Stimulated activated naive CD8-positive, alpha-beta T cell treated with anti-CD3 and anti-CD28 coated beads, Interleukin-15, amount 100 ng/mL, for 72 hours (primary cell): ENCODE data around the gene TCERG1L.
"Not testable (repeated sequence)": the region's sequence is repeated elsewhere in the genome, so short reads cannot be mapped to it uniquely, and the experiment has no call there.

Experiments
- ATAC-seq: fragments of 150-1000 bp; cut with Tn5 transposase; 2 replicates; pipeline ENCODE4 v1.10.0; 2021; ENCODE audit warnings: mild to moderate bottlenecking, moderate library complexity
- DNase-seq, 2 donors: peaks; one replicate each; pipeline ENCODE4 v3.0.0; 2021 to 2022
- H3K27ac Mint-ChIP-seq, 2 donors: one replicate each; pipeline ENCODE4 v1.8.0; 2022; ENCODE audit warnings: mild to moderate bottlenecking in 2 of 2, mixed read lengths in 2 of 2, moderate library complexity in 2 of 2
- H3K27me3 Mint-ChIP-seq: one replicate; pipeline ENCODE4 v1.8.0; 2022; ENCODE audit warnings: mixed read lengths
- H3K4me1 Mint-ChIP-seq: one replicate; pipeline ENCODE4 v1.8.0; 2022; ENCODE audit warnings: mild to moderate bottlenecking, mixed read lengths
- H3K4me3 Mint-ChIP-seq, 2 donors: one replicate each; pipeline ENCODE4 v1.8.0; 2022; ENCODE audit warnings: mild to moderate bottlenecking in 2 of 2, mixed read lengths in 2 of 2, moderate library complexity in 1 of 2
- H3K9me3 Mint-ChIP-seq, 2 donors: one replicate each; pipeline ENCODE4 v1.8.0; 2022; ENCODE audit warnings: mixed read lengths in 2 of 2

The TCERG1L gene

DNA sequence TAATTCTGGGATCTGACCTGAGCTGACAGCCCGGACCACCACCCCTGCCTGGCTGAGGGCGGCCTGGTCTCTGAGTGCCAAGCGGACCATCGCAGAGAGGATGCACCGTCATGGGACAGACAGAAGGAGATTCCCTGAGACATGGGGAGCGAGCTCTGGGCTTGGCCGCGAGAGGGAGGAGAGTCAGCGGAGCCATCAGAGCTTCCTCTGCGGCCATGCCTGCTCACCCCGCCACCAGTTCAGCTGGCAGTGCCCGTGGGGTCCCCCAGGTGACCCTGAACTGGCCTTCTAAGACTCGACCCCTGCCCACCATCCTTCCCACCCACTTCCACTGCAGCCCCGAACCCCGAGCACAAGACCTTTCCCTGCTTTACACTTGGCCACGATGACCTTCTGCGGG lies 152.8 kb downstream of the TCERG1L start:
- H3K4me1 Mint-ChIP-seq, result no peaks in the 10 kb centered on the region
- peaks cover 13% of the 10 kb centered on the region for H3K27me3 Mint-ChIP-seq
- no peaks in the 10 kb centered on the region for H3K9me3 Mint-ChIP-seq
- no peak overlapping the region for H3K27ac Mint-ChIP-seq
- H3K4me3 Mint-ChIP-seq, result no peak overlapping the region
- ATAC-seq (no peak), DNase-seq (no peak)

DNA sequence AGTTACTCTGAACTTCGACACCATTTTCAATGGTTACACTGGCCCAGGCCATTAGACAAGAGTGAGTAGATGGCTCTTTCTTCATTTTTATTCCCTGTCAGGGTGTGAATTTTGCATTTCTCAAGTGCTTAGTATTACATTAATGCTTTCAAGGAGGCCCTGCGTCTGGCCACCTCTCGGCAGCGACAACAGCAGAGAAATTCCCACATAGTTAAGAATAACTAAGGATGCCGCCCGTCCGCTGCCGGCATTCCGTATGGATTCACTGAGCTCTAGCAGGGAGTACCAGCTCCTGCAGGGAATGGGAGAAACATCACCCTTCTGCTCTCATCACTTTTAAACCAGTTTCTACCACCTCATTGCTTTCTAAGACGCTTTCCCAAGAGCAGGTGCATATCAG lies 153.6 kb downstream of the TCERG1L start:
- no peak for DNase-seq
- Mint-ChIP-seq H3K27me3 (peaks cover 9% of the 10 kb centered on the region), H3K9me3 (peaks cover 1 to 3% of the 10 kb centered on the region in 2 donors), H3K4me3 (no peak overlapping the region), H3K4me1 (no peaks in the 10 kb centered on the region), H3K27ac (no peak overlapping the region)
- ATAC-seq, result no peak

DNA sequence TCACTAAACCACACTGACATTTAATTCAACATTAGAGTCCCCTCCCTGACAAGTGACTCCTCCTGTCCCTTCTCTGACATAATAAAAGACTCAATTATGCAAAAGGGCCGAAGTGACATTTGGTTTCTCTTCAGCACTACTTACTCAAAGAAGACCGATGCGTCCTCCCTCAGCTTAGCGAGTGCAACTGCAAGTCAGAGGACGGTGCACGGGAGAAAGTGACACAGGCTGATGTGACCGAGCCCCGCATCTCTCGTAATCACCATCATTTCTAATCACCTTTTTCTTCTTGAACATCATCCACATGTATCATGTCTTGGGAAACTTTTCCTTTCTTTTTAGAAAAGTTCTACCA lies 155.7 kb downstream of the TCERG1L start:
- DNase-seq, result no peak
- Mint-ChIP-seq H3K27ac (no peak overlapping the region), H3K9me3 (peaks cover 10 to 22% of the 10 kb centered on the region in 2 donors), H3K4me3 (no peak overlapping the region), H3K4me1 (no peaks in the 10 kb centered on the region), H3K27me3 (peaks cover 8% of the 10 kb centered on the region)
- no peak for ATAC-seq

DNA sequence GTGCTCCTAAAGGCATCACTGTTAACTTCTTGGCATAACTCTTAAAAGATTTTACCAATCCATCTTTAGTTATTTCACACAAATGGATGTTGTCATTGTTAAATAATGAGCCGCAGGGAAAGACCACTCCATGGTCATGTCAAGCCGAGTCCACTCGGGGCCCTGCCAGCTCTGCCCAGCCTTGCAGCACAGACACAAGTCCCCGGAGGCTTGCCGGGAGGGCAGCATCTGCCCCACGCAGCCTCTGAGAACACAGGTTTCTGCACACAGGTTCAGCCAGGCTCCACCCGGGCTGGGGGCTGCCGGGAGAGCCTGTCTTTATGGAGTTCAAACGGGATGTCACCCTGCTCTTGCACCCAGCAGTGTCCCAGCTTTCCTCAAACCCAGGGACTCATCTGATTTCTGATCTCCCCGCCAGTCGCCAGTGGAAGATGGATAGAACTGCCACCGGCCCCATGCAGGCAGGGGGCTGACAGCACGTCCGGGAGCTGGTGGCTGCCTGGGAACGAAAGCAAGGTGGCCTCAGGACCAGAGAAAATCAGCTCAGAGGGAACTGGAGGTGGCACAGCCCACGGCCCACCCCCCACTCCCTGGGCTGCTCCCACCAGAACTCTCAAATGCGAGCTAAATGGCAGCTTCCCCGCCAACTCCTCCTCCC lies 156.2 kb downstream of the TCERG1L start:
- no peak for ATAC-seq
- no peaks in the 10 kb centered on the region for H3K4me1 Mint-ChIP-seq
- no peak for DNase-seq
- no peak overlapping the region for H3K27ac Mint-ChIP-seq
- peaks cover 8% of the 10 kb centered on the region for H3K27me3 Mint-ChIP-seq
- peaks cover 10 to 27% of the 10 kb centered on the region in 2 donors for H3K9me3 Mint-ChIP-seq
- H3K4me3 Mint-ChIP-seq, result no peak overlapping the region

DNA sequence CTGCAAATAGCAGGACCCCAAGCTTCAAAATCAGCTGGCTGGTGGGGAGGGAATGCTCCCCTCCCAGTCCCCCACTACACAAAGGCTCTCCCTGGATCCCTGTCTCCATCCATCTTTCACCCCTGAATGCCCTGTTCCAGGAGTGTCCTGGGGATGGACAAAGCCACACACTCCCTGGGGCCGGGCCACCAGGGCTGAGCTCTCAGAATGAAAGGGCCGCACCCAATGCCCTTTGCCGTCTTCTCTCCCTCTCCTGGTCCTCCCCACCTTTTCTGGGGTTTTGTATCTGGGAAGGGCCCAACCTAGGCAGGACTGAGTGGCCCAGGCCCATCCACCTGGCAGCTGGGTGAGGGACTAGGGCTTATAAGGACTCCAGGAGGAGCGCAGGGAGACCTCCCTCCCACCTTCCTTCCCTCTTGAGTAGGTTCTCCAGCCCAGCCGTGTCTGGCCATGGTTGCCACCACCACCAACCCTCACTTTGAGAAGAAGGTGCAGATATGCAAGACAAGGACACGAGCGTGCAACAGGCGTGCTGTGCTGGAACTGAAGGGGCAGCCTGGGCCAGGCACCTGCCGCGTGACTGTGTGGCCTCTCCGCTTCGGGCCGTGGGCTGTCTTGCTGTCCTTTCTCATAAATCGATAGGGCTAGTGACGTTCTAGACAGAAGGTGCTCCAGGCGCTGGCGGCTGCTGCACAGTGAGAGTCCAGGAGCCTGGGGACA lies 157.1 kb downstream of the TCERG1L start:
- Mint-ChIP-seq H3K4me1 (no peaks in the 10 kb centered on the region), H3K4me3 (no peak overlapping the region), H3K9me3 (peaks cover 10 to 27% of the 10 kb centered on the region in 2 donors), H3K27ac (no peak overlapping the region), H3K27me3 (peaks cover 8% of the 10 kb centered on the region)
- no peak for ATAC-seq
- no peak for DNase-seq

DNA sequence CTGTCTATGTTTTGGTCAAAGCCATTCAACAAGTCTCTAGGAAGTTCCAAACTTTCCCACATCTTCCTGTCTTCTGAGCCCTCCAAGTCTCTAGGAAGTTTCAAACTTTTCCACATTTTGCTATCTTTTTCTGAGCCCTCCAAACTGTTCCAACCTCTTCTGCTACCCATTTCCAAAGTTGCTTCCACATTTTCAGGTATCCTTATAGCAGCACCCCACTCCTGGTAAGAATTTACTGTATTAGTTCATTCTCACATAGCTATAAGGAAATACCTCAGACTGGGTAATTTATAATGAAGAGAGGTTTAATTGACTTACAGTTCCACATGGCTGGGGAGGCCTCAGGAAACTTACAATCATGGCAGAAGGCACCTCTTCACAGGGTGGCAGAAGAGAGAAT lies 159.1 kb downstream of the TCERG1L start:
- not testable (repeated sequence) for ATAC-seq, H3K4me1 Mint-ChIP-seq, H3K27me3 Mint-ChIP-seq, DNase-seq, H3K27ac Mint-ChIP-seq, H3K4me3 Mint-ChIP-seq
- H3K9me3 Mint-ChIP-seq, result peaks cover 10 to 27% of the 10 kb centered on the region in 2 donors

DNA sequence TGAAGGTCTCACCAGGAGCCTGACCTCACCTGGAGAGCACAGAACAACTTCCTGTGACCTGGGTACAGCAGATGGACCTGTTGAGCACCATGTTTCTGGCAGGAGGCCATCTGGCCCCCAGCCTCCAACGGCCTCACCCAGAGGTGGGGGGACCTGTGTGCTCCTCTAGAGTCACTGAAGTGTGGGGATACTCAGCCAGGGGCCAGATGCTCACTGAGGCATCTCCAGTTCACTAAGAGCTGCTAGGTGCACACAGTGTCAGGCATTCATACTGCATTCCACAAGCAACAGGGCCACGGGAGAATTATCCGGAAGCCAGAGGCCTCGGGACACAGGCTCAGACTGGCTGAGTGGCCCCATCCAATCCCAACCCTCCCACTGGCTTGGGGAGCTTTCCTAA lies 161.4 kb downstream of the TCERG1L start:
- ATAC-seq (no peak), DNase-seq (no peak)
- Mint-ChIP-seq H3K27ac (no peak overlapping the region), H3K4me1 (no peaks in the 10 kb centered on the region), H3K4me3 (no peak overlapping the region), H3K27me3 (no peaks in the 10 kb centered on the region), H3K9me3 (peaks cover 10 to 27% of the 10 kb centered on the region in 2 donors)

DNA sequence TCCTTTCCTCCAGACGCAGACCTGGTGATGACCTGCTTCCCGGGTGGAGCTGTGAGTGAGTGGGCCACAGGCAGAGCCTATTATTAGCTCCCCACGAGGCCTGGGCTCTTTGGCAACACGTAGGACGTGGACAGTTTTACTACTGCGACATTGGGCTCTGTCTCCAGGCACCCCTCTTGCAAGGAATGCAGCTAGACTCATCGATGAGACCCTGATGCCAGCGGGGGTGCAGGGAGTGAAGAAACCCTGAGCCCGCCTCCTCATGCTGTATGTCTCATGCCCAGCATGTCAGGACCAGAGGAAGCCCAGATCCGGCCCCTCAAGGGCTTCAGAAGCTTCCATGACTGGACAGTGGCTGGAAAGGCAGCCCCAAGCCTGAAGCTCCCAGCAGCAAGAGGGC lies 161.9 kb downstream of the TCERG1L start:
- no peaks in the 10 kb centered on the region for H3K27me3 Mint-ChIP-seq
- peaks cover 10 to 27% of the 10 kb centered on the region in 2 donors for H3K9me3 Mint-ChIP-seq
- no peaks in the 10 kb centered on the region for H3K4me1 Mint-ChIP-seq
- no peak for DNase-seq
- no peak overlapping the region for H3K4me3 Mint-ChIP-seq
- H3K27ac Mint-ChIP-seq, result no peak overlapping the region
- ATAC-seq, result no peak

DNA sequence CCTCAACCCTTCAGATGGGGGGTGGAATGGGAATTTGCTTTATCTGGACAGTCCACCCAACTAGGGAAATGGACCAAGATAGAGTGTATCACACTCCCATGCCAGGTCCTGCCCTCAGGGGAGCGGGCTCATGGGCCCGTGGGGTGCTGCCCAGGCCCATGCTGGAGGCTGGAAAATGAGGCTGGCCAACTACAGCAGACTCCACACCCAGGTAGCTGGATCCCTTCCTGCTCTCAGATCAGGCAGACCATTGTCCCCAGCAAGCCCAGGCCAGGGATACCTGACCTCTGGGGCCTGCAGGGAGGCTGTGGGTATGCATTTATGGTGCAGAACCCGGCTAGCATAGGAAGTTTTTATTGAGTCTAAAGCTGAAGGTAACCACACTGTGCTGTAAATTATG lies 162.4 kb downstream of the TCERG1L start:
- Mint-ChIP-seq H3K27me3 (no peaks in the 10 kb centered on the region), H3K9me3 (peaks cover 10 to 27% of the 10 kb centered on the region in 2 donors), H3K4me1 (no peaks in the 10 kb centered on the region), H3K27ac (no peak overlapping the region), H3K4me3 (no peak overlapping the region)
- no peak for DNase-seq
- no peak for ATAC-seq

DNA sequence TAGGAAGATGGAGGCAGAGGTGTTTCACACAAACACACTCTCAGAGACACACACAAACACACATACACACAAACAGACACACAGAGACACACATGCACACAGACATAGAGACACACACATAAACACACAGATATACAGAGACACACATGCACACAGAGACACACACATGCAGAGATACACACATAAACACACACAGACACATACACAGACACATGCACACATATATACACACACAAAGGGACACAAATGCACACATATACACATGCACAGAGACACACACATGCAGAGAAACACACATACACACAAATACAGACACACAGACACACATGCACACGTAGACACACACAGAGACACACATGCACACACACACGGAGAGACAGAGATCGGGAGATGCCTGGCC lies 163.3 kb downstream of the TCERG1L start:
- DNase-seq, result no peak
- no peak overlapping the region for H3K27ac Mint-ChIP-seq
- peaks cover 10 to 27% of the 10 kb centered on the region in 2 donors for H3K9me3 Mint-ChIP-seq
- no peaks in the 10 kb centered on the region for H3K4me1 Mint-ChIP-seq
- no peaks in the 10 kb centered on the region for H3K27me3 Mint-ChIP-seq
- ATAC-seq, result no peak
- H3K4me3 Mint-ChIP-seq, result no peak overlapping the region

DNA sequence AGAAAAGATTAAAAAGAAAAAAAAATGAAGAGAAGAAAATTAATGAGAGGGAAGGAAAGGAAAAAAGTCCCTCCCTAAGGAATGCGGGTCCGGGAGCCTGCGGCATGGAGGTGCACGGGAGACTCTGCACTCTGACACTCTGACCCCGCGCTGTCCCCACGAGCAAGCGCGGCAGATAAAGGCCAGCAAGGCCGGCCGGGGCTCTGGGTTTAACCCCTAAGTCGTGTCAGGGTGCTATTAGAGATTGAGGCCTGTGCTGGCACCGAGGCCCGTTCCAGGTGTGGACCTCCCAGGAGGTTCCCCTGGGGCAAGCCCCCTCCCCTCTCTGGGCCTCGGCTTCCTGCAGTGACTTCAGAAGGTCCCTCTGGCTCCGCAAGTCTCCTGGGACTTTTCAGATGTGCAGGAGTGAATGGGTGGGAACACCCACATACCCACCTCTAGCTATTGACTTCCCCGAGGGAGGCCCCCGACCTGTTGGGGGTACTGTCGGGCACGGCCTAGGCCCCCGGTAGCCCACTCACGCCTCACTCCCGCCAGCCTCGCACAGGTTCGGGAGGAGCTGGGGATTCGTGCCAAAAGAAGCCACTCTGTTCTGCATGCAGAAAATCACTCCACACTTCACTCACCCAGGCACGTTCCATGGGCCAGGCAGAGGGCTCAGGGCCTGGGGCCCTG lies 164.1 kb downstream of the TCERG1L start:
- Mint-ChIP-seq H3K27me3 (no peaks in the 10 kb centered on the region), H3K4me1 (no peaks in the 10 kb centered on the region), H3K9me3 (peaks cover 4 to 19% of the 10 kb centered on the region in 2 donors), H3K27ac (peak overlapping the region in 1 of 2 donors; percentile 57), H3K4me3 (no peak overlapping the region)
- no peak for DNase-seq
- peak; percentile 28 for ATAC-seq

DNA sequence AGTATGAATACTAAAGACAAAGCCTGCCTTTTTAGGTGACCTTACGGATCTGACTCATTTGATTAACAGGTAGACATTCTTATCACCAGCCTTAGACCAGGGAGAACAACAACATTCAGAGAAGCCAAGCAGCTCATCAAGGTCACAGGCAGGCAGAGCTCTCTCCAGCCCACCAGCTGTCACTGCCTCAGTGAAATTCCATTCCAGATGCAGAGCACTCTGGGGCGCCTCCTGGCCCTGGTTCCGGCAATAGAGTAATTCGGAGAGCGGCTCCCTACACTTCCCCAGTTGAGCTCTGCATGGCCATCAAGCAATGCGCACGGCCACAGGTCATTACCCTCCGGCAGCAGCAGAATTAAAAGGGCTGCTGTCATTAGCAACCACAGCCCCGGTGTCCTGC lies 164.7 kb downstream of the TCERG1L start:
- no peaks in the 10 kb centered on the region for H3K4me1 Mint-ChIP-seq
- DNase-seq, result no peak
- H3K4me3 Mint-ChIP-seq, result no peak overlapping the region
- no peak overlapping the region for H3K27ac Mint-ChIP-seq
- peaks cover 0 to 13% of the 10 kb centered on the region in 2 donors for H3K9me3 Mint-ChIP-seq
- H3K27me3 Mint-ChIP-seq, result no peaks in the 10 kb centered on the region
- no peak for ATAC-seq

DNA sequence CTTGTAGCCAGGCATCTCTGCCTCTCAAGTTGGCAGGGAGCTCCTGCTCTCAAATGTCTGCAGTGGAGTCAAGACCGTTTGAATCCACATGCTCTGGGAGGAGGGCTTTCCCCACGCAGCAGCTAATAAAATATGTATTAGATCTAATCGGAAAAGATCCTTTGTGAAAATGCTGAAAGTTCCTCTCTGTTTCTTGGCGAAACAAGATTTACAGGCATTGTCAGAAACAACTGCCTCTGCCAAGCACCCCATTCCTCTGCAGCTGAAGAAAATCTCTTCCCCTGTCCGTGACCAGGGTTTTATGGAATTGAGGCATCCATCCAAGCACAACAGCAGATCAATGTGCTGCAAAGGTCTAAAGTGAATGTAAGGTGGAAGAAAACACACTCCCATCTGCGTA lies 165.8 kb downstream of the TCERG1L start:
- no peak overlapping the region for H3K27ac Mint-ChIP-seq
- no peak for DNase-seq
- peaks cover 0 to 4% of the 10 kb centered on the region in 2 donors for H3K9me3 Mint-ChIP-seq
- no peak overlapping the region for H3K4me3 Mint-ChIP-seq
- no peaks in the 10 kb centered on the region for H3K27me3 Mint-ChIP-seq
- no peak for ATAC-seq
- no peaks in the 10 kb centered on the region for H3K4me1 Mint-ChIP-seq

DNA sequence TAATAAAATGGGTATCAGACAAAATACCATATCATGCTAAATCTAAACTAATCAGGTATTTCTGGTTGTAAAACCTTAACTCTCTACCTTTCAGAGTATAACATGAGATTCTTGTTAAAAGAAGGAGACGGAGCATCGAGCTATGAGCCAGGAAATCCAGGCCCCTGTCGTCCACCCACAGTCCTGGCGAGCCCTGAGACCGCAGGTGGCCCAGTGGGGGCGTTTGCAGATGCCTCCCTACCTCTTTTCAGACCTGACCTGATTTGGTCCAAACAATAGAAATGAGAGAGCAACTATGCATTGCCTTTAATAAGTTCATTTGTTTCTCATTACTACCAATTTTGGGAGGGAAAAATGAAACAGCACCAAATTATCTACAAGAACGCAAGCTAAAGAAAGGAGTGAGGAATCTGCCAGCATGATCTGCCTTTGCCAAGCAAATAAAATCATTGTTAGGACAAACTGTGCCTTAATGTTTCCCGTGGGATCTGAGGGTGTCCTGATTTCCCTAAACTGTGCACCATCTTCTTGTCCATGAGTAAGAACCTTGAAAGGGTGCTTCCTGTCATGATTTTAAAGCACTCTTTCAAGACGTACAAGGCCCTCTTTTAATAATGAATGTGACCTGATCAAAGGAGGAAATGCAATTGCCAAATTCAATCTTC lies 166.7 kb downstream of the TCERG1L start:
- H3K27ac Mint-ChIP-seq, result no peak overlapping the region
- ATAC-seq (no peak), DNase-seq (no peak)

DNA sequence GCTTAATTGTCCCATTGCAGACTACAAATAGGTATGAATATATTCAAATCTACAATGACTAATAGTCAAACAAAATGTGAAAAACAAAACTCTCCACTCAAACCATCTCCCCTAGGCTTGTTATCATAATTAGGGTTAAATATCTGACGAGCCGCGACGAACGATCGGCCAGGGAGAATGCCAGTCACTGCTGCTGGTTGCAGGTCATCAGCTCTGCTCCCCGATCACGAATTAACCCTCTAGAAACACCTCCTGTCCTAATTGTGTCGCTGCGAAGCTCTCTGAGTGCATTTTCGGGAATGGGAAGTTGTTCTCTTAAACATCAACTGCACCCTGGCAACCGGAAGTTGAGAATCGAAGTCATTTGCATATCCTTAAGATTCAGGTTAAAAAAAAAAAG lies 167.3 kb downstream of the TCERG1L start:
- Mint-ChIP-seq H3K27ac (no peak overlapping the region), H3K27me3 (no peaks in the 10 kb centered on the region), H3K9me3 (no peaks in the 10 kb centered on the region), H3K4me3 (no peak overlapping the region), H3K4me1 (no peaks in the 10 kb centered on the region)
- DNase-seq (no peak), ATAC-seq (no peak)

More for the DNA sequence above, 166.7 kb downstream of the TCERG1L start:
- H3K27me3 Mint-ChIP-seq, result no peaks in the 10 kb centered on the region
- no peaks in the 10 kb centered on the region for H3K4me1 Mint-ChIP-seq
- no peaks in the 10 kb centered on the region for H3K9me3 Mint-ChIP-seq
- H3K4me3 Mint-ChIP-seq, result no peak overlapping the region
